Body of pancreas (tissue), 4 donors: ENCODE measurements around the gene GALNT17.

Source experiments
- POLR2A ChIP-seq, 3 donors: fragments of 450-650 bp; IDR thresholded peaks; one replicate each; pipeline ENCODE4 v1.6.1; 2016; ENCODE audit warnings: antibody characterized with exemption in 3 of 3, mild to moderate bottlenecking in 2 of 3
- TF ChIP-seq, protein P1 (sequence below), 7 experiments: fragments of 450-650 bp in 4 of 7; fragments of 200-600 bp in 3 of 7; sonication (generic) in 3 of 7; IDR thresholded peaks; one replicate each; pipeline ENCODE4 v1.5.1; 2016 to 2019; ENCODE audit warnings: antibody characterized with exemption in 7 of 7

DNA sequence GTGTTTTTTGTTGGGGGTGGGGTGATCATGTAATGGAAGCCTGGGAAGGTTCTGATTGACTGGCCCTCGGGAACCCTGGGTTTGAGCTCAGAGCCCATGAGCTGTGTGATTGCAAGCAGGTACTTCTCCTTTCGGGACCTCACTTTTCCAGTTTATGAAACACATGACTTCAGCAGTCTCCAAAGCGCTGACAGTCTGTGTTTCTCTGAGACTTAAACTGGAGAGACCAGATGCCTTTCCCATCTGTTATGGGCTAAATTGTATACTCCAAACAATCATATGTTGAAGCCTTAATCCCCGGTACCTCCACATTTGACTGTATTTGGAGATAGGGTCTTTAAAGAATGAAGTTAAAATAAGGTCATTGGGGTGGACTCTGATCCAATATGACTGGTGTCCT lies 493.6 kb downstream of the GALNT17 start:
- TF ChIP-seq, protein P1, sequence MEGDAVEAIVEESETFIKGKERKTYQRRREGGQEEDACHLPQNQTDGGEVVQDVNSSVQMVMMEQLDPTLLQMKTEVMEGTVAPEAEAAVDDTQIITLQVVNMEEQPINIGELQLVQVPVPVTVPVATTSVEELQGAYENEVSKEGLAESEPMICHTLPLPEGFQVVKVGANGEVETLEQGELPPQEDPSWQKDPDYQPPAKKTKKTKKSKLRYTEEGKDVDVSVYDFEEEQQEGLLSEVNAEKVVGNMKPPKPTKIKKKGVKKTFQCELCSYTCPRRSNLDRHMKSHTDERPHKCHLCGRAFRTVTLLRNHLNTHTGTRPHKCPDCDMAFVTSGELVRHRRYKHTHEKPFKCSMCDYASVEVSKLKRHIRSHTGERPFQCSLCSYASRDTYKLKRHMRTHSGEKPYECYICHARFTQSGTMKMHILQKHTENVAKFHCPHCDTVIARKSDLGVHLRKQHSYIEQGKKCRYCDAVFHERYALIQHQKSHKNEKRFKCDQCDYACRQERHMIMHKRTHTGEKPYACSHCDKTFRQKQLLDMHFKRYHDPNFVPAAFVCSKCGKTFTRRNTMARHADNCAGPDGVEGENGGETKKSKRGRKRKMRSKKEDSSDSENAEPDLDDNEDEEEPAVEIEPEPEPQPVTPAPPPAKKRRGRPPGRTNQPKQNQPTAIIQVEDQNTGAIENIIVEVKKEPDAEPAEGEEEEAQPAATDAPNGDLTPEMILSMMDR (IDR thresholded peaks at IDR 0.05) = no peak
- TF ChIP-seq POLR2A (IDR thresholded peaks at IDR 0.05) = no peak
